GM15510 (cell line): Measurements from ENCODE around the gene ZNF407.

Experiments used
- POLR2A ChIP-seq: IDR thresholded peaks from 3 replicates; pipeline ENCODE4 v1.6.1; 2011; ENCODE audit warnings: borderline replicate concordance; ENCODE audit not compliant: insufficient read length; ENCODE audit errors: extremely low read depth

Gene ZNF407

DNA sequence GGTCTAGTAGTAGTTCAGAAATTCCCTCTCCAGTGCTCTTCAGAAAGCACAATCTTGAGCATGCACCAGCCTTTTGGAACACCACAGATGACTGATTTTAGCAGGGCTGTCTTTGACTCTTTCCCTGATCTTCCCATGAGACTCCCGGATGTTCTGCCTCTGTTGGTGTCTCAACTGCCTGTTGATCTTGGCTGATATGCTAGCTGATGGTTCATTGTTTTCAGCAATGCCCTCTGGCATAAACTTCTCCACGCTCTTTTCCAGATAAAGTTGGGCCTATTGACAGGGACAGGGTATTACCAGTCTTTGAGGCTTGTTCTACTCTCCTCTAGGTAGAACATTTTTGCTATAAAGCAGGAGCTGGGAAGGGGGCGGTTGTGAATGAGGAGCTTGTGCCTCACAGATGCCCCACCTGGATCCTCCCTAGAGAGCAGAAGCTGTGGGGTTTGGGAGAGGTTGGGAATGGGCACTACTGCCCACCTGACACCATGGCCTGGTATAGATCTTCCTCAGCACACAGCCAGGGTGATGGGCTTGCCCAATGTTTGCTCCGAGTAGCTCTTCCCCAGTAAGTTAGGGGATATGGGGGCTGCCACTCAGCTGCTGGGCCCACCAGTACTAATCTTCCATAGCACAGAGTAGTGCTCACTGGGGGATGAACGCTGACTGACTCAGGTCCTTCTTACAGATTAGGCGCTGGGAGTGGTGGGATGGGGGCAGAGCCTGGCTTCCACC, 500.0 kb downstream of the ZNF407 start:
- TF ChIP-seq POLR2A: no peak

DNA sequence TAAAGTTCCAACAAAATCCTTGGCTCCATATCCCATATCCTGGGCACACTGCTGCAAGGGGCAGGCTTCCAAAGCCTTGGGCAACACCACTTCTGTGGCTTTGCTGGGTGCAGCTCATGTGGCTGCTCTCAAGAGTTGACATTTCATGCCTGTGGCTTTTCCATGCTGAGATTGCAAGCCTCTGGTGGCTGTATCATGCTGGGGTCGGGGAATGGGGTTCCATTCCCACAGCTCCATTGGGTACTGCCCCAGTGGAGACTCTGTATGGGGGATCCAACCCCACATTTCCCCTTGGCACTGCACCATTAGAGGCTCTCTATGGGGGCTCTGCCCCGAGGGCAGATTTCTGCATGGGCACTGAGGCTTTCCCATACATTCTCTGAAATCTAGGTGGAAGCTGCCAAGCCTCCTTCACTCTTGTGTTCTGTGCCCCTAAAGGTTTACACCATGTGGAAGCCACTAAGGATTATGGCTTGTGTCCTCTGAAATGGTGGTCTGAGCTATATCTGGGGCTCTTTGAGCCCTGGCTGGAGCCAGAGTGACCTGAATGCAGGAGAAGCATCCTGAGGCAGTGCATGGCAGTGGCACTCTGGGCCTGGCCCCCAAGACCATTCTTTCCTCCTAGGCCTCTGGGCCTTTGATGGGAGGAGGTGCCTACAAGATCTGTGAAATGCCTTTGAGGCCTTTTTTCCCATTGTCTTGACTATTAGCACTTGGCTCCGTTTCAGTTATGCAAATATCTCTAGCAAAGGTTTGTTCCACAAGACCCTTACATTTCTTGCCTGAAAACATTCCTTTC, 503.4 kb downstream of the ZNF407 start:
- no peak for TF ChIP-seq POLR2A

GRCh38 chr18:75101916-75102315, 504.2 kb downstream of the ZNF407 start:
- TF ChIP-seq POLR2A: no peak

GRCh38 chr18:75104483-75104882, 506.8 kb downstream of the ZNF407 start:
- TF ChIP-seq POLR2A: no peak

GRCh38 chr18:75105551-75106254, 508.0 kb downstream of the ZNF407 start:
- no peak for TF ChIP-seq POLR2A

- no peak for TF ChIP-seq POLR2A
Measured at GRCh38 chr18:75106746-75107145, 509.1 kb downstream of the ZNF407 start.

- no peak for TF ChIP-seq POLR2A
Measured at GRCh38 chr18:75107196-75107930, 509.7 kb downstream of the ZNF407 start.

GRCh38 chr18:75107931-75108276, 510.2 kb downstream of the ZNF407 start:
- no peak for TF ChIP-seq POLR2A

GRCh38 chr18:75108579-75109318, 511.1 kb downstream of the ZNF407 start:
- no peak for TF ChIP-seq POLR2A

DNA sequence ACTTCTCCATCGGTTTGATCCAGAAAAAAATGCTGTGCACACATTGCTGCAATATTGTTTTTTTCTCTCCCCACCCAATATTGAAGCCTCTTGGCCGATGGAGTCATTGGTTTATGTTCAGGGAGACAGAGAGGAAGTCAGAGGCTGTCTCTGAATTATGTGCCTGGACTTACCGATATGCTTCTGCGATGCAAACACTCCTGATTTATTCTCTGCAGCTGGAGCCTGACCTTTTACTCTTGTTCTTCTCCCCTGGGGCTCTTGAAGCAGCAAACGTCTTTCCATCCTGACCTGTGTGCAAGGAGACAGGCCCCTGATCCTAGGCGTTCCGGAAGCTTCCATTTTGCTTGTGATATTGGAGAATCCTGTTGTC, 511.6 kb downstream of the ZNF407 start:
- TF ChIP-seq POLR2A: no peak

DNA sequence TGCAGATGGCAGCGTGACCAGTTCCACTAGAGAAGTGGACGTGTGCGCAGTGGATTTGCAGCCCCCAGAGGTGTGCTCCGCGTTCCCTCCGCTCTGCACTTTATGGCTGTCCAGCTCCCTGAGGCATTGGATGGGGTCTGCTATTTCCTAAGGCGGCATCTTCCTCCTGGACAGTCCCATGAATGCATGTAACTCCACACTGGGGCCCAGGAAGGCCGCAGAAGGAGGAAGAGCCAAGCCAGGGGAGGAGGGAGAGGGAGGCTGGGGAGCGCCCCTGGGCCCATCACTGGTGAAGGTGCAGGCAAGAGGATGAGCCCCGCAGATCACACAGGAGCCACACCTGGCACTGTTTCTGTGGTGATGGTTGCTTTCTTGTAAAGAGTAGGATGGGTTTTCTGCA, 512.1 kb downstream of the ZNF407 start:
- TF ChIP-seq POLR2A: no peak

GRCh38 chr18:75110311-75110710, 512.6 kb downstream of the ZNF407 start:
- TF ChIP-seq POLR2A: no peak

DNA sequence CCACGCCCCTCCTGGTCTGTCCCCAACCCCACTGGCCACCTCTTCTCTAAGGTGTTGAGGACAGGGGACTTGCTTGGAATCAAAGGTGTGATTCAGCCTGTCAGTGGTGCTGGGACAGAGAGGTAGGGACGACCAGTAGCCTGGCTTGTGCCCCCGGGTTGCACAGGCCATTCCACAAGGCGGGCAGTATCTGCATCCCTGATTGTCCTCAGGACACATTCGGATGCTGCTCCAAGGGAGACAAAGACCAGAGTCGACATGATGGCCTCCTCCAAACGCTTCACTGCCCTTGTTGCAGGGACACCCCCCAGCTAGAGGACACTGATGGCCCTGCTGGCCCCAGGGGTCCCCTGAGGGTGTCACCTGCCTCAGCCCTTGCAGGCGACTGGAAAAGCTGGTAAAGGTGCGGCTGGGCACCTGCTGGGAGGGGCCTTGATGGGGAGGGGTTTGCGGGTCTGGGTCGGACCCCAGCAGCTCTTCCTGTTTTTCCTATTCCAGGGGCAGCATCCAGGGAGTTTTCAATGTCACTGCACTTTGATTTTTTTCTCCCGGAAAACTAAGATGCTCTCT, 513.3 kb downstream of the ZNF407 start:
- no peak for TF ChIP-seq POLR2A

- TF ChIP-seq POLR2A: no peak
Measured at GRCh38 chr18:75111760-75112159, 514.1 kb downstream of the ZNF407 start.

- TF ChIP-seq POLR2A: no peak
Measured at GRCh38 chr18:75112186-75113096, 514.8 kb downstream of the ZNF407 start.
